Activated T-helper 1 cell treated with Interleukin-2 at 50 U/mL for 16 hours (primary cell): ENCODE results near the gene VAMP1.
A peak's percentile ranks its signal among the peaks of the same experiment; 100 is the strongest.
"Not testable (repeated sequence)": the region's sequence is repeated elsewhere in the genome, so short reads cannot be mapped to it uniquely, and the experiment has no call there.

ENCODE experiments used
- DNase-seq: peaks from one replicate; pipeline ENCODE4 v3.0.0-alpha.2; 2020; ENCODE audit warnings: low read depth

The VAMP1 gene

GRCh38 chr12:6470375-6471163, at the start of gene VAMP1:
Gene VAMP1 (minus strand): TSS chr12:6470677. CDS start chr12:6470531, 146 bp downstream.
- DNase-seq, result peak; percentile 95

- no peak for DNase-seq
Observed at GRCh38 chr12:6520186-6520585, 49.7 kb upstream of the VAMP1 start.

GRCh38 chr12:6508087-6508486, 37.6 kb upstream of the VAMP1 start:
- no peak for DNase-seq

- DNase-seq, result no peak
Observed at GRCh38 chr12:6507102-6507998, 36.9 kb upstream of the VAMP1 start.

GRCh38 chr12:6500466-6500865, 30.0 kb upstream of the VAMP1 start:
- DNase-seq, result no peak

- not testable (repeated sequence) for DNase-seq
Observed at GRCh38 chr12:6497291-6497690, 26.8 kb upstream of the VAMP1 start.

- no peak for DNase-seq
Observed at GRCh38 chr12:6494968-6495367, 24.5 kb upstream of the VAMP1 start.

GRCh38 chr12:6494258-6494743, 23.8 kb upstream of the VAMP1 start:
- DNase-seq, result no peak

- DNase-seq, result peak; percentile 91
Observed at GRCh38 chr12:6493497-6494257, 23.2 kb upstream of the VAMP1 start, which contains the start of gene NCAPD2. Gene NCAPD2 (plus strand): TSS chr12:6494102. CDS start chr12:6495099, 997 bp downstream.

GRCh38 chr12:6492838-6493496, 22.5 kb upstream of the VAMP1 start, which contains the start of gene MRPL51:
Gene MRPL51 (minus strand): TSS chr12:6493262. CDS start chr12:6493136, 126 bp downstream.
- DNase-seq, result peak; percentile 91

GRCh38 chr12:6490673-6491072, 20.2 kb upstream of the VAMP1 start:
- DNase-seq, result not testable (repeated sequence)

GRCh38 chr12:6489449-6489848, 19.0 kb upstream of the VAMP1 start:
- DNase-seq, result no peak

- DNase-seq, result no peak
Observed at GRCh38 chr12:6488240-6488639, 17.8 kb upstream of the VAMP1 start.

- DNase-seq, result no peak
Observed at GRCh38 chr12:6478416-6478815, 7.9 kb upstream of the VAMP1 start.

GRCh38 chr12:6477601-6478377, 7.3 kb upstream of the VAMP1 start:
- DNase-seq, result not testable (repeated sequence)

- DNase-seq, result no peak
Observed at GRCh38 chr12:6476489-6476888, 6.0 kb upstream of the VAMP1 start.

- DNase-seq, result not testable (repeated sequence)
Observed at GRCh38 chr12:6475233-6475975, 4.9 kb upstream of the VAMP1 start.

GRCh38 chr12:6472491-6472890, 2.0 kb upstream of the VAMP1 start:
- DNase-seq, result no peak

GRCh38 chr12:6471989-6472360, 1.5 kb upstream of the VAMP1 start:
- no peak for DNase-seq
